ENCODE results near the gene ASS1. TPM values are rescaled to one million over a fixed set of nuclear protein-coding genes. Genes with fewer than 3 reads are reported as not detected.

Gene ASS1
- total RNA-seq, 1 donor from 2014 or later, result 4.5 TPM

DNA sequence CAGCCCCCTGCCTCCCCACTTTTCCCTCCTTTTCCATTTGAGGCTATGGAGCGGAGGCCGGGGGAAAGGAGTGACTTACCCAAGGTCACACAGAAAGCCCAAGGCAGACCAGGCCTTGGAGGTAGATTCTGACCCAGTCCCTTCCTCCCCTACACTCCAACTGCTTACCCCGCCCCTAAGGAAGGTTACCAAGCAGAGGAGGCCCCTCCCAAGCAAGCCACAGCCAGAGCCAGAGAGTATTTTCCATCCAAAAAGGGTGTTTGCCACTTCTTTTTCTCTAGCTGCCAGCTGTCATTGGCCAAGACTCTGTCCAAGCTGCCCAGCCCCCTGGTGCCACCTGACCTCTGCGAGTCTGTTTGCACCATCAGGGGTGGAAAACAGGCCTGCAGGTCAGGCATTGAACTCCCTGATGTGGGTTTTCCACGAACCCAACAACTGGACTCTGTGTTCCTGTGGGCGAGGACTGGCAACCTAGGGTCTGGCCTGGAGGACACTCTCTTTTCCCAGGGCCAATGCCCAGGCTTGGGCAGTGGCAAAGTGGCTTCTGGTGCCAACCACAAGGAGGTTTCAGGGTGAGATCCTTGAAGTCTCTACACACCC, 6.3 kb upstream of the ASS1 start:
- TF ChIP-seq, protein P1, sequence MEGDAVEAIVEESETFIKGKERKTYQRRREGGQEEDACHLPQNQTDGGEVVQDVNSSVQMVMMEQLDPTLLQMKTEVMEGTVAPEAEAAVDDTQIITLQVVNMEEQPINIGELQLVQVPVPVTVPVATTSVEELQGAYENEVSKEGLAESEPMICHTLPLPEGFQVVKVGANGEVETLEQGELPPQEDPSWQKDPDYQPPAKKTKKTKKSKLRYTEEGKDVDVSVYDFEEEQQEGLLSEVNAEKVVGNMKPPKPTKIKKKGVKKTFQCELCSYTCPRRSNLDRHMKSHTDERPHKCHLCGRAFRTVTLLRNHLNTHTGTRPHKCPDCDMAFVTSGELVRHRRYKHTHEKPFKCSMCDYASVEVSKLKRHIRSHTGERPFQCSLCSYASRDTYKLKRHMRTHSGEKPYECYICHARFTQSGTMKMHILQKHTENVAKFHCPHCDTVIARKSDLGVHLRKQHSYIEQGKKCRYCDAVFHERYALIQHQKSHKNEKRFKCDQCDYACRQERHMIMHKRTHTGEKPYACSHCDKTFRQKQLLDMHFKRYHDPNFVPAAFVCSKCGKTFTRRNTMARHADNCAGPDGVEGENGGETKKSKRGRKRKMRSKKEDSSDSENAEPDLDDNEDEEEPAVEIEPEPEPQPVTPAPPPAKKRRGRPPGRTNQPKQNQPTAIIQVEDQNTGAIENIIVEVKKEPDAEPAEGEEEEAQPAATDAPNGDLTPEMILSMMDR (conservative IDR thresholded peaks at IDR 0.05), result no peak
- DNase-seq (ENCODE audit: low read depth, low spot score), result no peak
- Mint-ChIP-seq H3K9me3 (peaks cover 10% of the 10 kb centered on the region), H3K4me1 (peaks cover 5% of the 10 kb centered on the region), H3K4me3 (no peak overlapping the region), H3K27me3 (ENCODE audit: low read depth) (peaks cover 26% of the 10 kb centered on the region), H3K36me3 (ENCODE audit: low read depth) (no peaks in the 10 kb centered on the region), H3K27ac (ENCODE audit: unreplicated experiment) (no peak overlapping the region)

DNA sequence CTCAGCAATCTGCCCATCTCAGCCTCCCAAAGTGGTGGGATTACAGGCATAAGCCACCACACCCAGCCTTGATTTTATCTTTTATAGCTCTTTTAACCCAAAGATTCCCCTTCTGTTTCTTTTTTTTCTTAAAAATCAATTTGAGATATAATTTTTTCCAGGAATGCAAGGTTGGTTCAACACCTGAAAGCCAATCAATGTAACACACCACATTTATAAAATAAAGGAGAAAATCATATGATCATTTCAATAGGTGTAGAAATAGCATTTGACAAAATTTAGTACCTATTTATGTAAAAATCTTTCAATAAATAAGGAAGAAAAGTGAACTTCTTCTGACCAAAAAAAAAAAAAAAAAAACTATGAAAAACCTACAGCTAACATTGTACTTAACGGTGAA, 3.7 kb upstream of the ASS1 start:
- peaks cover 10% of the 10 kb centered on the region for H3K9me3 Mint-ChIP-seq
- H3K27ac Mint-ChIP-seq (ENCODE audit: unreplicated experiment), result no peak overlapping the region
- no peak for DNase-seq (ENCODE audit: low read depth, low spot score)
- H3K4me3 Mint-ChIP-seq, result no peak overlapping the region
- no peaks in the 10 kb centered on the region for H3K36me3 Mint-ChIP-seq (ENCODE audit: low read depth)
- peaks cover 10% of the 10 kb centered on the region for H3K4me1 Mint-ChIP-seq
- TF ChIP-seq, protein P1 (conservative IDR thresholded peaks at IDR 0.05), result no peak
- peaks cover 29% of the 10 kb centered on the region for H3K27me3 Mint-ChIP-seq (ENCODE audit: low read depth)

GRCh38 chr9:130442746-130443455, 1.9 kb upstream of the ASS1 start:
- Mint-ChIP-seq H3K27me3 (ENCODE audit: low read depth) (peaks cover 35% of the 10 kb centered on the region), H3K9me3 (peaks cover 10% of the 10 kb centered on the region), H3K4me1 (peaks cover 18% of the 10 kb centered on the region), H3K4me3 (no peak overlapping the region), H3K27ac (ENCODE audit: unreplicated experiment) (no peak overlapping the region), H3K36me3 (ENCODE audit: low read depth) (no peaks in the 10 kb centered on the region)
- TF ChIP-seq, protein P1 (conservative IDR thresholded peaks at IDR 0.05), result no peak
- no peak for DNase-seq (ENCODE audit: low read depth, low spot score)

DNA sequence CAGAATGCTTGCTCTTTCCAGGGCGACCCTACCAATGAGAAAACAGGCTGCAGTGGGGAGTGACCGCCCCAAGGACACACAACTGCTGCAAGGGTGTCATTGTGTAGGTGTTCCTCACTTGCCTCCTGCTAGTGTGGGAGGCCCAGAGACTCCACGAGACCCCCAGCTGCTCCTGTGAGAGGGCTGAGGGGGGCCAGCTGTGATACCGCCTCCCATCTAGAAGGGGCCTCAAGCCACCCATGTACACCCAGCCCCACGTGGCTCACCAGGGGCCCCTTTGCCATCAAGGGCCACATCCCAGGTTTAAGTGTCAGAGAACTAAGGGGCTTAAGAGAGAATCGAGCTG, 1.3 kb upstream of the ASS1 start:
- TF ChIP-seq, protein P1 (conservative IDR thresholded peaks at IDR 0.05), result no peak
- H3K9me3 Mint-ChIP-seq, result peaks cover 10% of the 10 kb centered on the region
- H3K27me3 Mint-ChIP-seq (ENCODE audit: low read depth), result peaks cover 39% of the 10 kb centered on the region
- peak overlapping the region; percentile 34 for H3K4me3 Mint-ChIP-seq
- no peak for DNase-seq (ENCODE audit: low read depth, low spot score)
- H3K4me1 Mint-ChIP-seq, result peaks cover 22% of the 10 kb centered on the region
- no peak overlapping the region for H3K27ac Mint-ChIP-seq (ENCODE audit: unreplicated experiment)
- no peaks in the 10 kb centered on the region for H3K36me3 Mint-ChIP-seq (ENCODE audit: low read depth)

GRCh38 chr9:130443840-130444492, 795 bp upstream of the ASS1 start:
- peak overlapping the region; percentile 34 for H3K4me3 Mint-ChIP-seq
- peaks cover 44% of the 10 kb centered on the region for H3K27me3 Mint-ChIP-seq (ENCODE audit: low read depth)

More at GRCh38 chr9:130443840-130444492, 795 bp upstream of the ASS1 start:
- no peak for DNase-seq (ENCODE audit: low read depth, low spot score)
- peaks cover 26% of the 10 kb centered on the region for H3K4me1 Mint-ChIP-seq
- H3K27ac Mint-ChIP-seq (ENCODE audit: unreplicated experiment), result no peak overlapping the region
- peaks cover 10% of the 10 kb centered on the region for H3K9me3 Mint-ChIP-seq
- TF ChIP-seq, protein P1 (conservative IDR thresholded peaks at IDR 0.05), result no peak
- H3K36me3 Mint-ChIP-seq (ENCODE audit: low read depth), result no peaks in the 10 kb centered on the region
